Activated naive CD4-positive, alpha-beta T cell treated with anti-CD3 and anti-CD28 coated beads, Interleukin-2, amount 50 U/mL, for 72 hours (primary cell): ENCODE data around the gene ECT2L. TPM values are rescaled to one million over a fixed set of nuclear protein-coding genes. Genes with fewer than 3 reads are reported as not detected.
A peak's percentile ranks its signal among the peaks of the same experiment; 100 is the strongest.

Experiments used
- ATAC-seq, 2 donors: fragments of 150-1000 bp; cut with Tn5 transposase; 2 replicates each; pipeline ENCODE4 v1.10.0; 2021; ENCODE audit warnings: mild to moderate bottlenecking in 2 of 2, moderate library complexity in 2 of 2
- DNase-seq, 2 donors: peaks; one replicate each; pipeline ENCODE4 v3.0.0; 2021 to 2022; ENCODE audit warnings: low spot score in 2 of 2
- H3K27ac Mint-ChIP-seq, 2 donors: one replicate each; pipeline ENCODE4 v1.8.0; 2022; ENCODE audit warnings: mild to moderate bottlenecking in 2 of 2, mixed read lengths in 2 of 2
- H3K36me3 Mint-ChIP-seq, 2 donors: one replicate each; pipeline ENCODE4 v1.8.0; 2022; ENCODE audit warnings: mixed read lengths in 2 of 2
- H3K9me3 Mint-ChIP-seq, 2 donors: one replicate each; pipeline ENCODE4 v1.8.0; 2022; ENCODE audit warnings: mixed read lengths in 2 of 2
- total RNA-seq, 2 donors: library from RNA; stranded (reverse); gene quantifications; one replicate each; pipeline ENCODE4 v1.2.3, GENCODE V29; 2022

ECT2L gene
- total RNA-seq, 2 donors from 2014 or later, result not detected

DNA sequence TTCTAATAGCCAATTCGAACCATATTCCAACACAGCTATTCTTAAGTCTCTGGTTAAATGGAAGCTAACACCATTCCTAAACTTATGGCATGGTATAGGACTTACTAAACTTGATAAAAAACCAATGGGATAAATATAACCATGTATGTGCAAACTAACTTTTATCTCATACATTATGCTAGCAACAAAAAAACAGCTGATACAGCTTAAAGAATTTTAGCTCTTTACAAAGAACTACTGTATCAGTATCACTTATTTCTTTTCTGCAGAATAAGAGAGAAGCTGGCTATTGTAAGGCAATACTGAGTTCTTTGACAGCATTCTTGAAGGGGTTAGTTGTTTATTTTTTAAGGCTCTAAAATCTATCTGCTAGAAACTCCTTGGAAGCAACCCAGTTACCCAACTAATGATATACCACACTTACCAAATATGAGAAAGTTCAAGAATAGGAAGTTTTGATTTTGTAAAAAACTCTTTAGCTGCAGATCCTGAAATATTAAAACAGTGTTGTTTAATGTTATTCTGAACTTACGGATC, 147.3 kb downstream of the ECT2L start:
- no peaks in the 10 kb centered on the region for H3K9me3 Mint-ChIP-seq
- H3K27ac Mint-ChIP-seq, result peak overlapping the region in 1 of 2 donors; percentile 36
- ATAC-seq, result no peak
- DNase-seq, result no peak
- H3K36me3 Mint-ChIP-seq, result peaks cover 7 to 30% of the 10 kb centered on the region in 2 donors

- no peak for DNase-seq
- H3K9me3 Mint-ChIP-seq, result no peaks in the 10 kb centered on the region
- ATAC-seq, result peak in 1 of 2 donors; percentile 65
- peaks cover 7 to 20% of the 10 kb centered on the region in 2 donors for H3K36me3 Mint-ChIP-seq
- H3K27ac Mint-ChIP-seq, result no peak overlapping the region
These were observed 148.5 kb downstream of the ECT2L start for GRCh38 chr6:138944412-138944811.

- H3K36me3 Mint-ChIP-seq, result peaks cover 7 to 20% of the 10 kb centered on the region in 2 donors
- ATAC-seq (no peak), DNase-seq (peak in 1 of 2 donors; percentile 6)
- no peaks in the 10 kb centered on the region for H3K9me3 Mint-ChIP-seq
- no peak overlapping the region for H3K27ac Mint-ChIP-seq
These were observed 149.5 kb downstream of the ECT2L start for GRCh38 chr6:138945354-138945753.

- H3K36me3 Mint-ChIP-seq, result peaks cover 7 to 19% of the 10 kb centered on the region in 2 donors
- peak in 1 of 2 donors; percentile 28 for ATAC-seq
- DNase-seq, result no peak
These were observed 152.1 kb downstream of the ECT2L start for GRCh38 chr6:138948004-138948403.

GRCh38 chr6:138948546-138949179, 152.8 kb downstream of the ECT2L start:
- DNase-seq (no peak), ATAC-seq (no peak)
- Mint-ChIP-seq H3K36me3 (peaks cover 7 to 15% of the 10 kb centered on the region in 2 donors), H3K9me3 (no peaks in the 10 kb centered on the region), H3K27ac (no peak overlapping the region)

More at GRCh38 chr6:138948004-138948403, 152.1 kb downstream of the ECT2L start:
- peak overlapping the region in 1 of 2 donors; percentile 46 for H3K27ac Mint-ChIP-seq
- no peaks in the 10 kb centered on the region for H3K9me3 Mint-ChIP-seq

- no peak overlapping the region for H3K27ac Mint-ChIP-seq
These were observed 157.6 kb downstream of the ECT2L start for GRCh38 chr6:138953451-138953850.

More at GRCh38 chr6:138953451-138953850, 157.6 kb downstream of the ECT2L start:
- H3K9me3 Mint-ChIP-seq, result no peaks in the 10 kb centered on the region
- DNase-seq, result no peak
- ATAC-seq, result peak in 1 of 2 donors; percentile 46
- peaks cover 0 to 14% of the 10 kb centered on the region in 2 donors for H3K36me3 Mint-ChIP-seq

Other genes starting within 250 kb of the ECT2L start
- gene CCDC28A, start 22.3 kb upstream of the ECT2L start, total RNA-seq, result 10 to 100 TPM; 17.1 to 35.8 TPM
- 10 to 100 TPM; 40.5 to 59.6 TPM for gene REPS1, start 192.2 kb downstream of the ECT2L start, total RNA-seq
- gene ABRACL, start 232.7 kb downstream of the ECT2L start, total RNA-seq, result 100 to 1,000 TPM in 1 of 2 donors, 10 to 100 TPM in 1; 93.8 to 192 TPM